Vagina (tissue), 2 donors: ENCODE data around the gene LGR4. TPM values are rescaled to one million over a fixed set of nuclear protein-coding genes. Genes with fewer than 3 reads are reported as not detected.

ENCODE experiments used
- DNase-seq, 2 donors: peaks; one replicate each; pipeline ENCODE4 v3.0.0-alpha.2; 2017; ENCODE audit errors: extremely low spot score in 2 of 2
- H3K27ac ChIP-seq: fragments of 200-600 bp; sonication (generic); one replicate; pipeline ENCODE4 v1.5.1; 2019
- H3K27me3 ChIP-seq: fragments of 200-600 bp; sonication (generic); one replicate; pipeline ENCODE4 v1.5.1; 2019
- H3K36me3 ChIP-seq, 2 donors: fragments of 200-600 bp; sonication (generic); one replicate each; pipeline ENCODE4 v1.5.1; 2017 to 2019
- H3K4me1 ChIP-seq: fragments of 200-600 bp; sonication (generic); one replicate; pipeline ENCODE4 v1.5.1; 2019
- H3K4me3 ChIP-seq, 2 donors: fragments of 200-600 bp; sonication (generic); 1 replicate in 1 of 2; 2 replicates in 1 of 2; pipeline ENCODE4 v1.5.1; 2016 to 2019
- H3K9me3 ChIP-seq: fragments of 200-600 bp; sonication (generic); one replicate; pipeline ENCODE4 v1.5.1; 2019
- CTCF ChIP-seq, 3 experiments: fragments of 450-650 bp in 2 of 3; fragments of 200-600 bp in 1 of 3; sonication (generic) in 1 of 3; IDR thresholded peaks; one replicate each; pipeline ENCODE4 v1.5.1; 2017 to 2019; ENCODE audit warnings: antibody characterized with exemption in 3 of 3, mild to moderate bottlenecking in 2 of 3, moderate library complexity in 2 of 3
- POLR2A ChIP-seq, 2 donors: fragments of 450-650 bp; IDR thresholded peaks; one replicate each; pipeline ENCODE4 v1.6.1; 2017; ENCODE audit warnings: antibody characterized with exemption in 2 of 2, mild to moderate bottlenecking in 2 of 2, moderate library complexity in 2 of 2
- POLR2AphosphoS5 ChIP-seq, 2 donors: sonication (generic); formaldehyde crosslinking; IDR thresholded peaks; one replicate each; pipeline ENCODE4 v1.9.0; 2017; ENCODE audit warnings: antibody characterized with exemption in 2 of 2, mild to moderate bottlenecking in 2 of 2, low read depth in 1 of 2; ENCODE audit not compliant: insufficient read depth in 1 of 2
- intact Hi-C: fragments of 100-400 bp; cut with DNase I; formaldehyde crosslinking; loops from one replicate; pipeline ENCODE4 v1.15.1; 2023
- total RNA-seq: library from RNA; depleted of rRNA; stranded (reverse); fragments of >200 nt; gene quantifications from one replicate; pipeline ENCODE4 v1.2.3, GENCODE V29; 2016

The LGR4 gene
- total RNA-seq, 1 donor from 2014 or later: 65.6 TPM

- TF ChIP-seq CTCF (IDR thresholded peaks at IDR 0.05): no peak
- TF ChIP-seq POLR2A (IDR thresholded peaks at IDR 0.05): no peak
- TF ChIP-seq POLR2AphosphoS5 (IDR thresholded peaks at IDR 0.05; ENCODE audit: insufficient read depth in 1 of 2, low read depth in 1 of 2): no peak
- peaks cover 20% of the 10 kb centered on the region for H3K4me1 ChIP-seq
- H3K36me3 ChIP-seq: no peaks in the 10 kb centered on the region
- intact Hi-C loops: no loop called here
- H3K4me3 ChIP-seq: no peak overlapping the region
- DNase-seq: no peak
- H3K27ac ChIP-seq: no peak overlapping the region
- no peaks in the 10 kb centered on the region for H3K27me3 ChIP-seq
- H3K9me3 ChIP-seq: no peaks in the 10 kb centered on the region
Measured at GRCh38 chr11:27401280-27401832, 71.2 kb downstream of the LGR4 start.

GRCh38 chr11:27398400-27398770, 74.2 kb downstream of the LGR4 start:
- Histone ChIP-seq H3K27ac (no peak overlapping the region), H3K27me3 (no peaks in the 10 kb centered on the region), H3K36me3 (no peaks in the 10 kb centered on the region), H3K9me3 (no peaks in the 10 kb centered on the region), H3K4me3 (no peak overlapping the region), H3K4me1 (peaks cover 30% of the 10 kb centered on the region)
- TF ChIP-seq POLR2AphosphoS5 (IDR thresholded peaks at IDR 0.05; ENCODE audit: insufficient read depth in 1 of 2, low read depth in 1 of 2) (no peak), POLR2A (IDR thresholded peaks at IDR 0.05) (no peak), CTCF (IDR thresholded peaks at IDR 0.05) (no peak)
- intact Hi-C loops: no loop called here
- no peak for DNase-seq

GRCh38 chr11:27397624-27398399, 74.8 kb downstream of the LGR4 start:
- intact Hi-C loops: no loop called here
- H3K27me3 ChIP-seq: no peaks in the 10 kb centered on the region
- H3K9me3 ChIP-seq: no peaks in the 10 kb centered on the region
- no peaks in the 10 kb centered on the region for H3K36me3 ChIP-seq
- H3K4me3 ChIP-seq: no peak overlapping the region
- no peak for DNase-seq
- TF ChIP-seq POLR2A (IDR thresholded peaks at IDR 0.05) (no peak), CTCF (IDR thresholded peaks at IDR 0.05) (no peak), POLR2AphosphoS5 (IDR thresholded peaks at IDR 0.05; ENCODE audit: insufficient read depth in 1 of 2, low read depth in 1 of 2) (no peak)
- H3K27ac ChIP-seq: no peak overlapping the region
- H3K4me1 ChIP-seq: peaks cover 34% of the 10 kb centered on the region

- H3K27me3 ChIP-seq: no peaks in the 10 kb centered on the region
- no peak overlapping the region for H3K27ac ChIP-seq
- TF ChIP-seq CTCF (IDR thresholded peaks at IDR 0.05): no peak
- H3K9me3 ChIP-seq: no peaks in the 10 kb centered on the region
- no peak for DNase-seq
- H3K36me3 ChIP-seq: no peaks in the 10 kb centered on the region
- peaks cover 37% of the 10 kb centered on the region for H3K4me1 ChIP-seq
- no peak overlapping the region for H3K4me3 ChIP-seq
- intact Hi-C loops: no loop called here
Measured at GRCh38 chr11:27396259-27396839, 76.2 kb downstream of the LGR4 start.
